Glutamatergic neuron (in vitro differentiated cells): ENCODE measurements around the gene PCED1A. TPM values are rescaled to one million over a fixed set of nuclear protein-coding genes. Genes with fewer than 3 reads are reported as not detected.

Source experiments
- DNase-seq: peaks from one replicate; pipeline ENCODE4 v3.0.0; 2022
- H3K27ac Mint-ChIP-seq: one replicate; pipeline ENCODE4 v1.8.0; 2020; ENCODE audit warnings: mild to moderate bottlenecking, mixed read lengths, inconsistent platforms; ENCODE audit not compliant: unreplicated experiment
- H3K27me3 Mint-ChIP-seq: one replicate; pipeline ENCODE4 v1.8.0; 2020; ENCODE audit warnings: mild to moderate bottlenecking, moderate library complexity, mixed read lengths, inconsistent platforms; ENCODE audit not compliant: unreplicated experiment
- H3K36me3 Mint-ChIP-seq: one replicate; pipeline ENCODE4 v1.8.0; 2020; ENCODE audit warnings: mild to moderate bottlenecking, mixed read lengths, inconsistent platforms; ENCODE audit not compliant: unreplicated experiment
- H3K4me1 Mint-ChIP-seq: one replicate; pipeline ENCODE4 v1.8.0; 2020; ENCODE audit warnings: mild to moderate bottlenecking, low read depth, mixed read lengths, inconsistent platforms; ENCODE audit not compliant: unreplicated experiment
- H3K4me3 Mint-ChIP-seq: one replicate; pipeline ENCODE4 v1.8.0; 2020; ENCODE audit warnings: mild to moderate bottlenecking, mixed read lengths, inconsistent platforms; ENCODE audit not compliant: unreplicated experiment
- H3K9me3 Mint-ChIP-seq: one replicate; pipeline ENCODE4 v1.8.0; 2020; ENCODE audit warnings: mild to moderate bottlenecking, moderate library complexity, mixed read lengths, inconsistent platforms; ENCODE audit not compliant: unreplicated experiment
- CTCF ChIP-seq: fragments of 200-600 bp; sonication (generic); IDR thresholded peaks from one replicate; pipeline ENCODE4 v1.5.0; 2021; ENCODE audit not compliant: partially characterized antibody, unreplicated experiment
- total RNA-seq: library from RNA; stranded (reverse); fragmentation: NEBNext Ultra II Directional; extraction: Animal tissue kit (Norgen Biotek cat#: 25700); gene quantifications from one replicate; pipeline ENCODE4 v1.2.1, GENCODE V29; 2021; ENCODE audit not compliant: unreplicated experiment

The PCED1A gene
- total RNA-seq, 1 donor from 2014 or later = 41.6 TPM

GRCh38 chr20:2865630-2866029 lies 25.2 kb upstream of the PCED1A start:
- Mint-ChIP-seq H3K4me3 (no peak overlapping the region), H3K27me3 (no peaks in the 10 kb centered on the region), H3K9me3 (peaks cover 2% of the 10 kb centered on the region), H3K27ac (no peak overlapping the region), H3K36me3 (no peaks in the 10 kb centered on the region), H3K4me1 (no peaks in the 10 kb centered on the region)
- DNase-seq = no peak
- no peak for TF ChIP-seq CTCF

- no peak for DNase-seq
- Mint-ChIP-seq H3K4me3 (no peak overlapping the region), H3K27ac (no peak overlapping the region), H3K4me1 (no peaks in the 10 kb centered on the region), H3K36me3 (no peaks in the 10 kb centered on the region), H3K9me3 (peaks cover 2% of the 10 kb centered on the region), H3K27me3 (no peaks in the 10 kb centered on the region)
- TF ChIP-seq CTCF = no peak
Measured at GRCh38 chr20:2865101-2865500, 24.6 kb upstream of the PCED1A start.

- Mint-ChIP-seq H3K4me1 (no peaks in the 10 kb centered on the region), H3K36me3 (no peaks in the 10 kb centered on the region), H3K9me3 (peaks cover 4% of the 10 kb centered on the region), H3K27ac (no peak overlapping the region), H3K4me3 (no peak overlapping the region), H3K27me3 (no peaks in the 10 kb centered on the region)
- no peak for TF ChIP-seq CTCF
- no peak for DNase-seq
Measured at GRCh38 chr20:2864626-2865025, 24.2 kb upstream of the PCED1A start.

GRCh38 chr20:2859330-2860121 lies 19.1 kb upstream of the PCED1A start:
- no peak for TF ChIP-seq CTCF
- DNase-seq = no peak
- H3K27me3 Mint-ChIP-seq = peaks cover 4% of the 10 kb centered on the region
- no peaks in the 10 kb centered on the region for H3K4me1 Mint-ChIP-seq
- no peak overlapping the region for H3K27ac Mint-ChIP-seq
- peaks cover 4% of the 10 kb centered on the region for H3K9me3 Mint-ChIP-seq
- H3K36me3 Mint-ChIP-seq = no peaks in the 10 kb centered on the region
- no peak overlapping the region for H3K4me3 Mint-ChIP-seq

- Mint-ChIP-seq H3K27ac (no peak overlapping the region), H3K36me3 (no peaks in the 10 kb centered on the region)
Measured at GRCh38 chr20:2858591-2858990, 18.1 kb upstream of the PCED1A start.

More at GRCh38 chr20:2858591-2858990, 18.1 kb upstream of the PCED1A start:
- no peak for DNase-seq
- H3K4me1 Mint-ChIP-seq = no peaks in the 10 kb centered on the region
- H3K4me3 Mint-ChIP-seq = no peak overlapping the region
- peaks cover 4% of the 10 kb centered on the region for H3K9me3 Mint-ChIP-seq
- no peak for TF ChIP-seq CTCF
- peaks cover 4% of the 10 kb centered on the region for H3K27me3 Mint-ChIP-seq
